Neuronal stem cell (in vitro differentiated cells): ENCODE data around the gene PIGV.

Experiments used
- DNase-seq: peaks from one replicate; pipeline ENCODE4 v3.0.0-alpha.2; 2013; ENCODE audit warnings: low spot score
- H2AFZ ChIP-seq: one replicate; pipeline ENCODE4 v1.6.1; 2013; ENCODE audit warnings: mild to moderate bottlenecking, low read length, inconsistent platforms
- H2AK5ac ChIP-seq: 2 replicates; pipeline ENCODE4 v1.6.1; 2013; ENCODE audit warnings: low read depth, mild to moderate bottlenecking, inconsistent platforms, low read length, moderate library complexity, mixed read lengths
- H2BK120ac ChIP-seq: 2 replicates; pipeline ENCODE4 v1.6.1; 2013; ENCODE audit warnings: low read depth, mild to moderate bottlenecking, inconsistent platforms, low read length, moderate library complexity, mixed read lengths
- H2BK12ac ChIP-seq: one replicate; pipeline ENCODE4 v1.6.1; 2013; ENCODE audit warnings: low read length, inconsistent platforms
- H2BK15ac ChIP-seq: 2 replicates; pipeline ENCODE4 v1.6.1; 2013; ENCODE audit warnings: mild to moderate bottlenecking, low read length, inconsistent platforms, mixed read lengths
- H2BK5ac ChIP-seq: one replicate; pipeline ENCODE4 v1.6.1; 2013; ENCODE audit warnings: inconsistent platforms, mild to moderate bottlenecking, low read length, moderate library complexity
- H3K14ac ChIP-seq: one replicate; pipeline ENCODE4 v1.6.1; 2013; ENCODE audit warnings: low read length, inconsistent platforms
- H3K18ac ChIP-seq: 2 replicates; pipeline ENCODE4 v1.6.1; 2013; ENCODE audit warnings: low read length, inconsistent platforms
- H3K23ac ChIP-seq: 2 replicates; pipeline ENCODE4 v1.6.1; 2013; ENCODE audit warnings: low read depth, mild to moderate bottlenecking, mixed read lengths, low read length, inconsistent platforms; ENCODE audit not compliant: poor library complexity
- H3K27ac ChIP-seq: replicated peaks from 3 replicates; pipeline ENCODE4 v1.5.1; 2013; ENCODE audit warnings: low read length, inconsistent platforms
- H3K27me3 ChIP-seq, 3 experiments: 2 replicates each; pipeline ENCODE4 v1.6.1; 2013; ENCODE audit warnings: low read length in 3 of 3, mild to moderate bottlenecking in 2 of 3, inconsistent platforms in 1 of 3, low read depth in 1 of 3, mixed read lengths in 1 of 3, moderate library complexity in 1 of 3; ENCODE audit not compliant: control insufficient read depth in 3 of 3, insufficient read depth in 3 of 3
- H3K36me3 ChIP-seq, 2 donors: replicated peaks in 1 of 2; 2 replicates each; pipeline ENCODE4 v1.6.1; 2013; ENCODE audit warnings: low read length in 2 of 2; ENCODE audit not compliant: control insufficient read depth in 2 of 2, insufficient read depth in 2 of 2
- H3K4ac ChIP-seq: 2 replicates; pipeline ENCODE4 v1.6.1; 2013; ENCODE audit warnings: inconsistent platforms, mild to moderate bottlenecking, low read length, moderate library complexity
- H3K4me1 ChIP-seq, 2 donors: 1 replicate in 1 of 2; 2 replicates in 1 of 2; pipeline ENCODE4 v1.6.1; 2013; ENCODE audit warnings: low read length in 2 of 2, low read depth in 1 of 2; ENCODE audit not compliant: control insufficient read depth in 2 of 2, insufficient read depth in 1 of 2
- H3K4me2 ChIP-seq: one replicate; pipeline ENCODE4 v1.6.1; 2013; ENCODE audit warnings: mild to moderate bottlenecking, low read length, inconsistent platforms; ENCODE audit not compliant: insufficient read depth, poor library complexity, severe bottlenecking
- H3K4me3 ChIP-seq, 2 donors: 2 replicates each; pipeline ENCODE4 v1.5.1; 2013; ENCODE audit warnings: low read length in 2 of 2, mild to moderate bottlenecking in 2 of 2, inconsistent platforms in 1 of 2, moderate library complexity in 1 of 2
- H3K79me1 ChIP-seq: one replicate; pipeline ENCODE4 v1.6.1; 2013; ENCODE audit warnings: low read depth, mild to moderate bottlenecking, inconsistent platforms, low read length, moderate library complexity
- H3K9ac ChIP-seq: one replicate; pipeline ENCODE4 v1.6.1; 2013; ENCODE audit warnings: mild to moderate bottlenecking, low read depth, low read length, inconsistent platforms; ENCODE audit not compliant: poor library complexity
- H3K9me3 ChIP-seq, 2 donors: replicated peaks in 1 of 2; 2 replicates each; pipeline versions ENCODE3 to v1.6.1; 2013; ENCODE audit warnings: low read length in 2 of 2, mild to moderate bottlenecking in 2 of 2, inconsistent platforms in 1 of 2, low read depth in 1 of 2, mixed read lengths in 1 of 2, moderate library complexity in 1 of 2; ENCODE audit not compliant: control insufficient read depth in 2 of 2, insufficient read depth in 1 of 2
- H4K8ac ChIP-seq: one replicate; pipeline ENCODE4 v1.6.1; 2013; ENCODE audit warnings: low read depth, mild to moderate bottlenecking, inconsistent platforms, low read length, moderate library complexity
- H4K91ac ChIP-seq: one replicate; pipeline ENCODE4 v1.6.1; 2013; ENCODE audit warnings: low read length, low read depth, mild to moderate bottlenecking, inconsistent platforms; ENCODE audit not compliant: poor library complexity
- WGBS, 2 donors: extraction: QIAGEN DNeasy Blood & Tissue Kit; methylation state at CpG; one replicate each; pipeline ENCODE4 v1.1.7; 2013; ENCODE audit warnings: missing lambda C conversion rate in 2 of 2, mixed read lengths in 1 of 2; ENCODE audit not compliant: insufficient read length in 2 of 2, insufficient replicate concordance in 1 of 2; ENCODE audit errors: extremely low coverage in 2 of 2; 5-methylcytosine and 5-hydroxymethylcytosine counted together

Gene PIGV

GRCh38 chr1:26786437-26787380 is 1.0 kb upstream of the PIGV start:
- Histone ChIP-seq H3K4me2 (peak overlapping the region; percentile 95), H3K14ac (no peak overlapping the region), H3K36me3 (peaks cover 4 to 20% of the 10 kb centered on the region in 2 donors), H3K23ac (no peak overlapping the region), H3K4me3 (peak overlapping the region; percentile 89 to 90), H3K4me1 (peaks cover 15 to 42% of the 10 kb centered on the region in 2 donors), H3K9me3 (no peaks in the 10 kb centered on the region), H3K4ac (no peak overlapping the region), H2BK12ac (no peak overlapping the region), H2AK5ac (no peak overlapping the region), H3K27me3 (no peaks in the 10 kb centered on the region), H2AFZ (peak overlapping the region; percentile 97), H3K18ac (peak overlapping the region; percentile 74), H4K8ac (no peak overlapping the region), H3K79me1 (peaks cover 2% of the 10 kb centered on the region), H2BK15ac (no peak overlapping the region), H2BK5ac (peak overlapping the region; percentile 69), H3K27ac (peak overlapping the region; percentile 97), H3K9ac (no peak overlapping the region), H2BK120ac (no peak overlapping the region), H4K91ac (no peak overlapping the region)
- DNase-seq = no peak
- WGBS, 2 donors = no CpG with 5 or more reads among the region's 12 CpGs

GRCh38 chr1:26787381-26787705 is 407 bp upstream of the PIGV start:
- no peak for DNase-seq
- no CpG with 5 or more reads among the region's 11 CpGs for WGBS, 2 donors
- Histone ChIP-seq H3K4ac (no peak overlapping the region), H3K4me3 (peak overlapping the region; percentile 89 to 90), H3K79me1 (peaks cover 2% of the 10 kb centered on the region), H2BK12ac (no peak overlapping the region), H4K91ac (no peak overlapping the region), H2BK120ac (no peak overlapping the region), H3K23ac (peak overlapping the region; percentile 3), H3K18ac (peak overlapping the region; percentile 74), H3K14ac (no peak overlapping the region), H3K4me2 (peak overlapping the region; percentile 95), H3K36me3 (peaks cover 4 to 14% of the 10 kb centered on the region in 2 donors), H3K9me3 (no peaks in the 10 kb centered on the region), H2AFZ (peak overlapping the region; percentile 97), H3K9ac (peak overlapping the region; percentile 91), H2BK15ac (no peak overlapping the region), H3K27ac (peak overlapping the region; percentile 97), H4K8ac (no peak overlapping the region), H2BK5ac (peak overlapping the region; percentile 69), H3K27me3 (no peaks in the 10 kb centered on the region), H3K4me1 (peaks cover 15 to 42% of the 10 kb centered on the region in 2 donors), H2AK5ac (peak overlapping the region; percentile 44)

GRCh38 chr1:26788515-26788785 is 700 bp downstream of the PIGV start:
- Histone ChIP-seq H3K9me3 (no peaks in the 10 kb centered on the region), H3K9ac (peak overlapping the region; percentile 91), H2BK5ac (peak overlapping the region; percentile 69), H3K4me3 (peak overlapping the region; percentile 89 to 90), H3K36me3 (peaks cover 0 to 3% of the 10 kb centered on the region in 2 donors), H3K27ac (peak overlapping the region; percentile 97), H3K4ac (no peak overlapping the region), H2BK12ac (no peak overlapping the region), H3K79me1 (peaks cover 2% of the 10 kb centered on the region), H4K91ac (no peak overlapping the region), H3K27me3 (no peaks in the 10 kb centered on the region), H2BK120ac (no peak overlapping the region), H3K4me1 (peaks cover 15 to 34% of the 10 kb centered on the region in 2 donors), H3K14ac (no peak overlapping the region), H3K4me2 (peak overlapping the region; percentile 94), H2AK5ac (peak overlapping the region; percentile 43), H3K23ac (no peak overlapping the region), H2BK15ac (no peak overlapping the region), H3K18ac (peak overlapping the region; percentile 96), H2AFZ (peak overlapping the region; percentile 97), H4K8ac (no peak overlapping the region)
- WGBS, 2 donors = no CpG with 5 or more reads among the region's 10 CpGs
- DNase-seq = no peak

- Histone ChIP-seq H3K18ac (no peak overlapping the region), H3K79me1 (peaks cover 2% of the 10 kb centered on the region), H2AK5ac (no peak overlapping the region), H3K4me1 (peaks cover 14 to 28% of the 10 kb centered on the region in 2 donors), H3K4ac (no peak overlapping the region), H3K27me3 (no peaks in the 10 kb centered on the region), H3K4me2 (peak overlapping the region; percentile 94), H2AFZ (peak overlapping the region; percentile 26), H3K27ac (peak overlapping the region; percentile 17), H2BK120ac (no peak overlapping the region), H4K8ac (no peak overlapping the region), H2BK12ac (no peak overlapping the region), H3K36me3 (peaks cover 0 to 3% of the 10 kb centered on the region in 2 donors), H2BK5ac (no peak overlapping the region), H3K14ac (no peak overlapping the region), H3K23ac (no peak overlapping the region), H3K4me3 (peak overlapping the region in 1 of 2 donors; percentile 90), H4K91ac (no peak overlapping the region), H3K9me3 (no peaks in the 10 kb centered on the region), H3K9ac (no peak overlapping the region), H2BK15ac (no peak overlapping the region)
- no CpG with 5 or more reads among the region's 19 CpGs for WGBS, 2 donors
- peak; percentile 75 for DNase-seq
Measured at GRCh38 chr1:26788836-26789611, 1.3 kb downstream of the PIGV start.
